LNCaP clone FGC (cell line): ENCODE measurements around the gene UBR4.

ENCODE experiments used
- DNase-seq: peaks from one replicate; pipeline ENCODE4 v3.0.0-alpha.2; 2011; ENCODE audit warnings: low read depth
- H3K4me3 ChIP-seq: 2 replicates; pipeline ENCODE4 v1.5.1; 2011; ENCODE audit warnings: mild to moderate bottlenecking, low read depth, low read length, control low read depth
- CTCF ChIP-seq: IDR thresholded peaks from 2 replicates; pipeline ENCODE4 v1.5.1; 2012; ENCODE audit warnings: mild to moderate bottlenecking; ENCODE audit not compliant: control insufficient read depth, insufficient read depth; ENCODE audit errors: extremely low read depth

UBR4 gene

GRCh38 chr1:19087737-19088594 is 122.1 kb downstream of the UBR4 start:
- DNase-seq, result no peak
- H3K4me3 ChIP-seq, result no peak overlapping the region
- no peak for TF ChIP-seq CTCF

GRCh38 chr1:19087017-19087736 is 122.9 kb downstream of the UBR4 start:
- no peak for DNase-seq
- H3K4me3 ChIP-seq, result no peak overlapping the region
- TF ChIP-seq CTCF, result no peak

- DNase-seq, result no peak
- H3K4me3 ChIP-seq, result no peak overlapping the region
- no peak for TF ChIP-seq CTCF
Observed at GRCh38 chr1:19086176-19086875, 123.7 kb downstream of the UBR4 start.

GRCh38 chr1:19084206-19084738 is 125.8 kb downstream of the UBR4 start:
- H3K4me3 ChIP-seq, result no peak overlapping the region
- DNase-seq, result no peak
- no peak for TF ChIP-seq CTCF

GRCh38 chr1:19083081-19083480 is 127.0 kb downstream of the UBR4 start:
- no peak for DNase-seq
- no peak for TF ChIP-seq CTCF
- no peak overlapping the region for H3K4me3 ChIP-seq

GRCh38 chr1:19081218-19081893 is 128.7 kb downstream of the UBR4 start:
- H3K4me3 ChIP-seq, result no peak overlapping the region
- TF ChIP-seq CTCF, result no peak
- no peak for DNase-seq
